ENCODE measurements around the gene SMURF1.

- TF ChIP-seq, protein P1, sequence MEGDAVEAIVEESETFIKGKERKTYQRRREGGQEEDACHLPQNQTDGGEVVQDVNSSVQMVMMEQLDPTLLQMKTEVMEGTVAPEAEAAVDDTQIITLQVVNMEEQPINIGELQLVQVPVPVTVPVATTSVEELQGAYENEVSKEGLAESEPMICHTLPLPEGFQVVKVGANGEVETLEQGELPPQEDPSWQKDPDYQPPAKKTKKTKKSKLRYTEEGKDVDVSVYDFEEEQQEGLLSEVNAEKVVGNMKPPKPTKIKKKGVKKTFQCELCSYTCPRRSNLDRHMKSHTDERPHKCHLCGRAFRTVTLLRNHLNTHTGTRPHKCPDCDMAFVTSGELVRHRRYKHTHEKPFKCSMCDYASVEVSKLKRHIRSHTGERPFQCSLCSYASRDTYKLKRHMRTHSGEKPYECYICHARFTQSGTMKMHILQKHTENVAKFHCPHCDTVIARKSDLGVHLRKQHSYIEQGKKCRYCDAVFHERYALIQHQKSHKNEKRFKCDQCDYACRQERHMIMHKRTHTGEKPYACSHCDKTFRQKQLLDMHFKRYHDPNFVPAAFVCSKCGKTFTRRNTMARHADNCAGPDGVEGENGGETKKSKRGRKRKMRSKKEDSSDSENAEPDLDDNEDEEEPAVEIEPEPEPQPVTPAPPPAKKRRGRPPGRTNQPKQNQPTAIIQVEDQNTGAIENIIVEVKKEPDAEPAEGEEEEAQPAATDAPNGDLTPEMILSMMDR (IDR thresholded peaks at IDR 0.05) = no peak
- TF ChIP-seq POLR2AphosphoS5 (IDR thresholded peaks at IDR 0.05) (no peak), POLR2A (IDR thresholded peaks at IDR 0.05) (no peak), EP300 (IDR thresholded peaks at IDR 0.05) (no peak)
Observed at GRCh38 chr7:98994046-98994944, 149.6 kb downstream of the SMURF1 start.

Data from suprapubic skin (tissue), 4 donors.